Pancreas (tissue), 10 donors: ENCODE measurements around the gene LRRC58. TPM values are rescaled to one million over a fixed set of nuclear protein-coding genes. Genes with fewer than 3 reads are reported as not detected.
A peak's percentile ranks its signal among the peaks of the same experiment; 100 is the strongest.

ENCODE experiments used
- ATAC-seq, 4 donors: fragments of 200-7000 bp; cut with Tn5 transposase; one replicate each; pipeline versions ENCODE4 v1.8.0 to v1.9.1; 2020; ENCODE audit warnings: mild to moderate bottlenecking in 4 of 4, moderate library complexity in 4 of 4
- DNase-seq, 6 donors: peaks; one replicate each; pipeline ENCODE4 v3.0.0-alpha.2; 2020
- FAIRE-seq: peaks from 2 replicates; lab custom pipeline; 2012; peaks lifted over from hg19 to GRCh38; lab: Jason Lieb, UNC
- H3K27ac ChIP-seq, 4 donors: fragments of 200-600 bp; sonication (generic); 1 replicate in 3 of 4; 2 replicates in 1 of 4; pipeline versions ENCODE4 v1.5.0 to v1.8.0; 2020
- H3K27me3 ChIP-seq, 4 donors: fragments of 200-600 bp; one replicate each; pipeline ENCODE4 v1.8.0; 2021
- H3K36me3 ChIP-seq, 3 donors: fragments of 200-600 bp; sonication (generic) in 1 of 3; one replicate each; pipeline versions ENCODE4 v1.5.0 to v1.8.0; 2020 to 2021
- H3K4me1 ChIP-seq, 3 donors: fragments of 200-600 bp; one replicate each; pipeline ENCODE4 v1.8.0; 2021
- H3K4me3 ChIP-seq, 4 donors: fragments of 200-600 bp; sonication (generic) in 2 of 4; one replicate each; pipeline versions ENCODE4 v1.5.0 to v1.8.0; 2020 to 2021
- H3K9me3 ChIP-seq, 4 donors: fragments of 200-600 bp; one replicate each; pipeline ENCODE4 v1.8.0; 2021
- CTCF ChIP-seq, 4 donors: fragments of 200-600 bp; sonication (generic) in 3 of 4; IDR thresholded peaks; one replicate each; pipeline versions ENCODE4 v1.5.0 to v1.8.0; 2021; ENCODE audit warnings: antibody characterized with exemption in 4 of 4
- WGBS, 2 donors: extraction: QIAGEN DNeasy Blood & Tissue Kit; methylation state at CpG; one replicate each; pipeline ENCODE4 v1.1.7; 2013; 5-methylcytosine and 5-hydroxymethylcytosine counted together
- intact Hi-C, 3 donors: fragments of 100-400 bp; cut with DNase I; formaldehyde crosslinking; loops; one replicate each; pipeline versions ENCODE4 v1.11.1 to v1.14.2; 2022
- polyA plus RNA-seq, 2 donors: library from polyadenylated mRNA; stranded (reverse); fragments of 200-250 nt; gene quantifications; one replicate each; pipeline ENCODE4 v1.2.3, GENCODE V29; 2013
- total RNA-seq, 6 donors: library from RNA; stranded (reverse); fragmentation: NEBNext Ultra II Directional in 4 of 6; extraction: Animal tissue kit (Norgen Biotek cat#: 25700) in 4 of 6; gene quantifications; one replicate each; pipeline versions ENCODE4 v1.2.1 to v1.2.4, GENCODE V29; 2021 to 2023
- donor health status: healthy with polysubstance abuse.
- donor health status: DM: no; HTN: no; CAD: no; lungs with moderate emphysema.
- donor health status: DM: no; HTN: no; CAD: no.
- donor health status: control.
- donor health status: control.
- donor health status: Bipolar disorder and iron deficiency.
- donor health status: DM: yes; HTN: yes; CAD: no.
- donor health status: DM: no; HTN: no; CAD: no.
- donor health status: DM: no; HTN: no; CAD: no.
- donor health status: DM: yes; HTN: yes; CAD: no.

LRRC58 gene
- total and polyA plus RNA-seq, 8 donors, result 2.3 to 11.5 (median 8.7) TPM

DNA sequence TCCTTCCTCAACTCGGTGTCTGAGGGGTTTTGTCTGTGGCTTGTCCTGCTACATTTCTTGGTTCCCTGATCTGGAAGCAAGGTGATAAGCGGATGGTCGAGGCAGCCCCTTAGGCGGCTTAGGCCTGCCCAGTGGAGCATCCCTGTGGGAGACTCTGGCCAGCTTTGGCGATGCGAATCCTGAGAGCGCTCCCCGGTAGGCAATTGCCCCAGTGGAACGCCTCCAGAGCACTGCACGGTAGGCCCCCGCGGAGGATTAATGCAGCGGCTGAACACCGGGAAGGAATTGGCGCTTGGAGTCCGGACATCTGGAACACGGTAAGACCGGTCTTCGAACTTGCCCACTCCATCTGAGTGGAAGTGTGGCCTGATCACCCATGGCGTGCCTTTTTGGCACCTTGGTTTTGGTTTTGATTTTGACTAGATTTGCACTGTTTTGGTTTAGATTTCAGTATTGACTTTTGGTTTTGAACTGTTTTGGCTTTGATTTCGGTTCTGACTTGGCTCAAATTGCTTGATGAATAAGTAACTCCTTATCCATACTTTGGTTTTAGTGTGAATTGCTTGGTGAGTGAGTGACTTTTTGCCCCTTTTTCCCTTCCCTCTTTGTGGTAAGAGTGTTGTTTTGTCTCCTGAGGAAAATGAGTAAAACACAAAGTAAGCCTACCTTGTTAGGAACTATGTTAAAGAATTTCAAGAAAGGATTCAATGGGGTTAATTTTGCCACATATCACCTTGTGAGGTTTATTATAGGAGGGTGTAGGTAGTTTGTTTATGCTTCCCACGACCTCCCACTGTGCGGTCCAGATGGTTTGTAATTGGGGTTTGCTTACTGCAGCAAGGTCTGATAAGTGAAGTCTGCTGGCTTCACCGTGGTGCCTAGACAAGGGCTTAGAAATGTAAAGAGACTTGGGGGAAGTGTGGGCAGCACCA is 37.0 kb downstream of the LRRC58 start:
- DNase-seq (peak in 1 of 6 donors; percentile 28), FAIRE-seq (no peak), ATAC-seq (no peak)
- H3K4me3 ChIP-seq, result no peak overlapping the region
- intact Hi-C loops, result no loop called here
- no peak for TF ChIP-seq CTCF (IDR thresholded peaks at IDR 0.05)
- H3K36me3 ChIP-seq, result no peaks in the 10 kb centered on the region
- 93 to 95% methylated on average over 24 of the region's 24 CpGs for whole genome bisulfite sequencing, 2 donors
- H3K9me3 ChIP-seq, result no peaks in the 10 kb centered on the region
- no peak overlapping the region for H3K27ac ChIP-seq
- H3K27me3 ChIP-seq, result no peaks in the 10 kb centered on the region
- H3K4me1 ChIP-seq, result no peaks in the 10 kb centered on the region

DNA sequence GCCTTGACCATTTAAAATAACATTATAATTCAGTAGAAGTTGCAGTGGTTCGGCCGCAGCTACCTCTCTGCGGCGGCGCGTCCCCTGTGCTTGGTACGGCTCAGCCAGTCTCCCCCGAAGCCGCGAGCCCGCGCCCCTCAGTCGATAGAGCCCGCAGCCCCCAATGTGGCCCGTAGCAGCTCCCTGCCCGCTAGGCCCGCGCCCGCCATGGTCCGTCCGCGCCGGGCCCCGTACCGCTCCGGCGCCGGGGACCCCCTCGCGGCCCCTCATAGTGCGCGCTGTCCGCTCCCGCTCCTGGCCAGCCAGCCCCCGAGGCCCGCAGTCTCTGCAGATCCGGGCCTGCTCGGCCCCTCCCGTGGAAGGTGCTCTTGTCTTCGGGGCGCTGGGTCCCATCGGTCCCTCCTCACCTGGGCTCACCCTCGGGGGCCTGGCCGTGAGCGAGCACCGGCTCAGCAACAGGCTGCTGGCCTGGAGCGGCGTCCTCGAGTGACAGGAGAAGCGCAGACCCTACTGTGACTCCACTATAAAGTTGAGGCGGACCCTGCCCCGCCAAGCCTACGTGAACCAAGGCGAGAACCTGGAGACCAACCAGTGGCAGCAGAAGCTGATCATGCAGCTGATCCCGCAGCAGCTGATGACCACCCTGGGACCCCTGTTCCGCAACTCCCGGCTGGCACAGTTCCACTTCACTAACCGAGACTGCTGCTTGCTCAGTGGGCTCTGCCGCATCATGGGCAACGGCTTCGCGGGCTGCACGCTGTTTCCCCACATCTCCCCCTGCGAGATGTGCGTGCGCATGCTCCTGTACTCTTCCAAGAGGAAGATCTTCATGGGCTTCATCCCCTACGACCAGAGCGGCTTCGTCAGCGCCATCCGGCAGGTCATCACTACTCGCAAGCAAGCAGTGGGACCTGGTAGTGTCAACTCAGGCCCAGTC is 42.4 kb downstream of the LRRC58 start:
- no peak overlapping the region for H3K27ac ChIP-seq
- WGBS, 2 donors, result 64 to 74% methylated on average over 52 to 72 of the region's 72 CpGs
- H3K9me3 ChIP-seq, result no peaks in the 10 kb centered on the region
- peak in 1 of 6 donors; percentile 75 for DNase-seq
- TF ChIP-seq CTCF (IDR thresholded peaks at IDR 0.05), result no peak
- intact Hi-C loops, result no loop called here
- H3K4me3 ChIP-seq, result no peak overlapping the region
- no peak for ATAC-seq
- H3K27me3 ChIP-seq, result no peaks in the 10 kb centered on the region
- H3K4me1 ChIP-seq, result no peaks in the 10 kb centered on the region
- no peaks in the 10 kb centered on the region for H3K36me3 ChIP-seq
- no peak for FAIRE-seq

GRCh38 chr3:120304616-120305015 is 44.5 kb downstream of the LRRC58 start:
- H3K27ac ChIP-seq, result no peak overlapping the region

GRCh38 chr3:120302361-120302760 is 46.8 kb downstream of the LRRC58 start:
- 94 to 95% methylated on average over 5 of the region's 5 CpGs for WGBS, 2 donors
- no peaks in the 10 kb centered on the region for H3K27me3 ChIP-seq
- H3K9me3 ChIP-seq, result no peaks in the 10 kb centered on the region
- TF ChIP-seq CTCF (IDR thresholded peaks at IDR 0.05), result no peak
- DNase-seq (no peak), FAIRE-seq (no peak), ATAC-seq (peak in 1 of 4 donors; percentile 37)
- H3K4me3 ChIP-seq, result no peak overlapping the region
- H3K4me1 ChIP-seq, result peaks cover 0 to 6% (median 0%) of the 10 kb centered on the region in 3 donors
- no peaks in the 10 kb centered on the region for H3K36me3 ChIP-seq
- H3K27ac ChIP-seq, result no peak overlapping the region
- intact Hi-C loops, result no loop called here

More at GRCh38 chr3:120304616-120305015, 44.5 kb downstream of the LRRC58 start:
- no peak for ATAC-seq
- WGBS, 2 donors, result 93 to 95% methylated on average over 4 of the region's 4 CpGs
- H3K4me1 ChIP-seq, result peaks cover 0 to 6% (median 0%) of the 10 kb centered on the region in 3 donors
- no peak for TF ChIP-seq CTCF (IDR thresholded peaks at IDR 0.05)
- intact Hi-C loops, result no loop called here
- no peak for DNase-seq
- H3K36me3 ChIP-seq, result no peaks in the 10 kb centered on the region
- no peak overlapping the region for H3K4me3 ChIP-seq
- H3K9me3 ChIP-seq, result no peaks in the 10 kb centered on the region
- FAIRE-seq, result no peak
- H3K27me3 ChIP-seq, result no peaks in the 10 kb centered on the region
